HCT116 (cell line): Measurements from ENCODE around the gene SYCP3.

ENCODE experiments used
- CEBPB ChIP-seq: IDR thresholded peaks from 2 replicates; pipeline ENCODE4 v1.6.1; 2012; ENCODE audit warnings: low read depth
- CTCF ChIP-seq, 3 experiments: fragments of 200-600 bp in 1 of 3; sonication (generic) in 1 of 3; IDR thresholded peaks in 2 of 3; conservative IDR thresholded peaks in 1 of 3; 2 replicates each; pipeline ENCODE4 v1.5.1; 2012 to 2017; ENCODE audit warnings: low read depth in 2 of 3, low read length in 2 of 3, antibody characterized with exemption in 1 of 3, borderline replicate concordance in 1 of 3, control low read depth in 1 of 3, mild to moderate bottlenecking in 1 of 3, mixed read lengths in 1 of 3, mixed run types in 1 of 3, moderate library complexity in 1 of 3; ENCODE audit not compliant: insufficient read depth in 1 of 3
- EZH2 ChIP-seq: fragments of 200-600 bp; sonication (generic); IDR thresholded peaks from 2 replicates; pipeline ENCODE4 v1.6.1; 2017; ENCODE audit warnings: antibody characterized with exemption, mixed run types
- EZH2phosphoT487 ChIP-seq: fragments of 200-600 bp; IDR thresholded peaks from 2 replicates; pipeline ENCODE4 v1.6.1; 2018; ENCODE audit warnings: antibody characterized with exemption, borderline replicate concordance
- FOSL1 ChIP-seq: IDR thresholded peaks from 2 replicates; pipeline ENCODE4 v1.6.1; 2012; ENCODE audit warnings: low read depth
- MAX ChIP-seq: IDR thresholded peaks from 2 replicates; pipeline ENCODE4 v1.6.1; 2012
- POLR2A ChIP-seq: IDR thresholded peaks from 2 replicates; pipeline ENCODE4 v1.7.0; 2011; ENCODE audit warnings: borderline replicate concordance; ENCODE audit not compliant: insufficient read depth, insufficient read length; ENCODE audit errors: extremely low read depth
- POLR2AphosphoS5 ChIP-seq: IDR thresholded peaks from 2 replicates; pipeline ENCODE4 v1.6.1; 2011; ENCODE audit warnings: mild to moderate bottlenecking, low read depth, low read length, moderate library complexity
- SIN3A ChIP-seq: IDR thresholded peaks from 2 replicates; pipeline ENCODE4 v1.6.1; 2012; ENCODE audit warnings: low read depth
- SP1 ChIP-seq: IDR thresholded peaks from 2 replicates; pipeline ENCODE4 v1.6.1; 2012; ENCODE audit warnings: low read depth
- ZFX ChIP-seq: fragments of 450-650 bp; IDR thresholded peaks from 2 replicates; pipeline ENCODE4 v1.6.1; 2017

- no peak for TF ChIP-seq CTCF (IDR thresholded peaks at IDR 0.05 in 2 of 3, conservative IDR thresholded peaks at IDR 0.05 in 1 of 3; ENCODE audit: borderline replicate concordance in 1 of 3, insufficient read depth in 1 of 3, low read depth in 2 of 3, low read length in 2 of 3)
- no peak for TF ChIP-seq POLR2A
- no peak for TF ChIP-seq SIN3A
- TF ChIP-seq ZFX = peak; percentile 85
- TF ChIP-seq MAX = peak; percentile 21; the same call in 1 of the 2 replicates
- no peak for TF ChIP-seq EZH2phosphoT487
- TF ChIP-seq SP1 = no peak
- TF ChIP-seq CEBPB = no peak; the same call in 1 of the 2 replicates
- no peak for TF ChIP-seq POLR2AphosphoS5
- no peak for TF ChIP-seq EZH2
- TF ChIP-seq FOSL1 = no peak
Measured at GRCh38 chr12:101697930-101698799, 41.1 kb downstream of the SYCP3 start.
